GM20000 (cell line): Measurements from ENCODE around the gene CFI.

Source experiments
- DNase-seq: peaks from one replicate; pipeline ENCODE4 v3.0.0; 2012; ENCODE audit warnings: low spot score
- CTCF ChIP-seq: IDR thresholded peaks from 2 replicates; pipeline ENCODE4 v1.5.1; 2012; ENCODE audit warnings: mild to moderate bottlenecking, control low read depth; ENCODE audit errors: extremely low read depth, missing control alignments

CFI gene

GRCh38 chr4:109801895-109802319 is at the start of gene CFI:
Gene CFI (minus strand): TSS chr4:109801999. CDS start chr4:109801971, 28 bp downstream.
- TF ChIP-seq CTCF = no peak
- DNase-seq = no peak

- no peak for TF ChIP-seq CTCF
- no peak for DNase-seq
Measured at GRCh38 chr4:109850601-109851000, 48.8 kb upstream of the CFI start.

GRCh38 chr4:109848501-109848900 is 46.7 kb upstream of the CFI start:
- no peak for DNase-seq
- no peak for TF ChIP-seq CTCF

GRCh38 chr4:109847896-109848442 is 46.2 kb upstream of the CFI start, which contains the start of gene LRIT3:
Gene LRIT3 (plus strand): TSS chr4:109848107. CDS start chr4:109848202, 95 bp downstream.
- no peak for DNase-seq
- TF ChIP-seq CTCF = no peak

- no peak for TF ChIP-seq CTCF
- no peak for DNase-seq
Measured at GRCh38 chr4:109846395-109847098, 44.7 kb upstream of the CFI start.

- no peak for TF ChIP-seq CTCF
- no peak for DNase-seq
Measured at GRCh38 chr4:109836985-109837384, 35.2 kb upstream of the CFI start.

GRCh38 chr4:109833756-109834155 is 32.0 kb upstream of the CFI start:
- DNase-seq = no peak
- TF ChIP-seq CTCF = no peak
